ENCODE data around the gene VEZF1.

Gene VEZF1

DNA sequence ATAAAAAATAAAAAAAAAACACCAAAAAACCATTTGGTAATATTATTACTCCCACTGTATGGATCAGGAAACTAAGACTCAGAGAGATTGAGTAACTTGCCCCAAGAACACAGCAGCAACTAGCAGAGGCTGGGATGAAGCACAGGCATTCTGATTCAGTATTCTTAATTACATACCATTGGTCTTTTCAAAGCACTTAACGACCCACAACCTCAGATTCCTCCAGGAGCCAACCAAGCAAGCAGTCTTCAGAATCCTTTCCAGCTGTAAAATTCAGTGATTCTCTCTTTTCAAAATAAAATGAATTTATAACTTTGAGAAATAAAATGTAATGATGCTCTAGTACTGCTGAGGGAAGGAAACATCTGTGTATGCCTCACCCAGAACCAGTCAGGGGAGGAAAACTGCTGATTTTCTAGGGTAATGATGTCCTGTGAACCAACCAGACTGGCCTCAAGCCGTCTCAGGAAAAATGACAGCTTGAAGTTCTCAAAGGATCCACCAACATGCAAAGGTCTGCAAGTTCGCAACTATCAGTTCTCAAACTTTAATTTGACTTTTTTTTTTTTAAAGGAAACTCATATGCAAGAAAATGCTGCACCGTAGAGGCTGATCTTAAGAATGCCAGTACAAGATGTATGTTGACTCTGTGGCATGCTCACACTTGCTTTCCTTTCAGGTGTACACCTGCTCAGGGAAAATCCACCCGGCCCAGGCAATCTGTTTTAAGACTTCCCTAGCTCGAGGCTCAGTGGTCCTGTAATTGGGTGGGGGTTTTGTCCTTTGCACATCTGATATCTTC lies 41.9 kb downstream of the VEZF1 start:
- in situ Hi-C loops (cut with MboI; ENCODE audit: low pct_unique_long_range_greater_than_20kb, low sequenced_read_pairs, unreplicated experiment) = no loop called here
- TF ChIP-seq, protein P1, sequence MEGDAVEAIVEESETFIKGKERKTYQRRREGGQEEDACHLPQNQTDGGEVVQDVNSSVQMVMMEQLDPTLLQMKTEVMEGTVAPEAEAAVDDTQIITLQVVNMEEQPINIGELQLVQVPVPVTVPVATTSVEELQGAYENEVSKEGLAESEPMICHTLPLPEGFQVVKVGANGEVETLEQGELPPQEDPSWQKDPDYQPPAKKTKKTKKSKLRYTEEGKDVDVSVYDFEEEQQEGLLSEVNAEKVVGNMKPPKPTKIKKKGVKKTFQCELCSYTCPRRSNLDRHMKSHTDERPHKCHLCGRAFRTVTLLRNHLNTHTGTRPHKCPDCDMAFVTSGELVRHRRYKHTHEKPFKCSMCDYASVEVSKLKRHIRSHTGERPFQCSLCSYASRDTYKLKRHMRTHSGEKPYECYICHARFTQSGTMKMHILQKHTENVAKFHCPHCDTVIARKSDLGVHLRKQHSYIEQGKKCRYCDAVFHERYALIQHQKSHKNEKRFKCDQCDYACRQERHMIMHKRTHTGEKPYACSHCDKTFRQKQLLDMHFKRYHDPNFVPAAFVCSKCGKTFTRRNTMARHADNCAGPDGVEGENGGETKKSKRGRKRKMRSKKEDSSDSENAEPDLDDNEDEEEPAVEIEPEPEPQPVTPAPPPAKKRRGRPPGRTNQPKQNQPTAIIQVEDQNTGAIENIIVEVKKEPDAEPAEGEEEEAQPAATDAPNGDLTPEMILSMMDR (IDR thresholded peaks at IDR 0.05; ENCODE audit: extremely low read depth, insufficient read depth, missing control alignments) = no peak
- no peak for DNase-seq (ENCODE audit: low spot score)

DNA sequence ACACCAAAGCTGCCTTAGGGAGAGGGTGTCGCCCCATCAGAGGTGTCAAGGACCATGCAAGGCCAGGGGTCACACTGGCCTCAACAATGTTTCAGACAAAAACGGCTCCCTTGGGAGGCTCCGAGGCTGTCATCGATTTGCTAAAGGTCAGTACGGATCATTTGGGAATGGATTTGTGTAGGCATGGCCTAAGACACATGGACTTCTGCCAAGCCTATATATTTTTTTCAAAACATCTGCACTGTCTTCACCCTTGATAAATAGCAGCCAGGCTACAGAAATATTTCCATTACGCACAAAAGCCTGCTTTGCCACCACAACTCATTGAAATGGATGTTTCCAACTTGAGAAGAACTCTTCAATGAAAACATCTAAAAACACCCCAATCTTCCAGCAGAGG lies 43.1 kb downstream of the VEZF1 start:
- in situ Hi-C loops (cut with MboI; ENCODE audit: low pct_unique_long_range_greater_than_20kb, low sequenced_read_pairs, unreplicated experiment) = no loop called here
- TF ChIP-seq, protein P1 (IDR thresholded peaks at IDR 0.05; ENCODE audit: extremely low read depth, insufficient read depth, missing control alignments) = no peak
- DNase-seq (ENCODE audit: low spot score) = no peak

DNA sequence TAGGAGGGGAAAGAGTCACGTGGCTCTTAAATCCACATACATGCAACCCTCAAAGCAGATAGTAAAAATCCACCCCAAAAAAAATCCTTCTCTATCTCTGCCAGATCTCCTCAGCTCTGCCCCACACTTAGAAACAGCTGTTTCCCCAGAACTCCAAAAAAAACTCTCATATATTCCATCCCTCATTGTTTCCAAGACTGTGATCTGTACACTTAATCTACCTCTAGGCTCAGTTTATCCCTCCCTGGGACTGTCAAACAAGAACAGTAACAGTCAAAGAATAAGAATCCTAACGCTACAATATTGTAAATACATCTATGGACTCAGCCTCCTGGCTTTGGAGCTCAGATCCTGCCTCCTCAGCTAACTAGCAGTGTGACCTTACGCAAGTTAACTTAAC lies 44.4 kb downstream of the VEZF1 start:
- no peak for DNase-seq (ENCODE audit: low spot score)
- in situ Hi-C loops (cut with MboI; ENCODE audit: low pct_unique_long_range_greater_than_20kb, low sequenced_read_pairs, unreplicated experiment) = no loop called here
- TF ChIP-seq, protein P1 (IDR thresholded peaks at IDR 0.05; ENCODE audit: extremely low read depth, insufficient read depth, missing control alignments) = no peak

DNA sequence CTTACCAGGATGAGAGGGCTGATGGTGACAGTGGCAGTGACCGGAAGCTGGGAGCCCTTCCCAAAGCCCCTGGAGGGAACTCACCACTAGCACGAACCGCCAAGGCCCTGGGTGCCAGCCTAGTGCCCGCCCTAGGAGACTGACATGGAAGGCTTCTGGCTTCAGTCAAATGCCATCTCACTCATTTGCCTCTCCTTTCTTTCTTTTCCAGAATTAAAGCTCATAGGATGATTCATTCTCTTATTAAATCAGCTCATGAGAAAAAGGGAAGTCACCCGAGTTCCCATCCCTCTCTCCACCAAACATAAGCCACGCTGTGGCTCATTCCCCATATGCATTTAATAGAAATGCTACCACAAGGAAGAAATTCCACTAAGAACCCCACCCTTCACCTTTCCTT lies 44.9 kb downstream of the VEZF1 start:
- in situ Hi-C loops (cut with MboI; ENCODE audit: low pct_unique_long_range_greater_than_20kb, low sequenced_read_pairs, unreplicated experiment) = no loop called here
- TF ChIP-seq, protein P1 (IDR thresholded peaks at IDR 0.05; ENCODE audit: extremely low read depth, insufficient read depth, missing control alignments) = no peak
- no peak for DNase-seq (ENCODE audit: low spot score)

DNA sequence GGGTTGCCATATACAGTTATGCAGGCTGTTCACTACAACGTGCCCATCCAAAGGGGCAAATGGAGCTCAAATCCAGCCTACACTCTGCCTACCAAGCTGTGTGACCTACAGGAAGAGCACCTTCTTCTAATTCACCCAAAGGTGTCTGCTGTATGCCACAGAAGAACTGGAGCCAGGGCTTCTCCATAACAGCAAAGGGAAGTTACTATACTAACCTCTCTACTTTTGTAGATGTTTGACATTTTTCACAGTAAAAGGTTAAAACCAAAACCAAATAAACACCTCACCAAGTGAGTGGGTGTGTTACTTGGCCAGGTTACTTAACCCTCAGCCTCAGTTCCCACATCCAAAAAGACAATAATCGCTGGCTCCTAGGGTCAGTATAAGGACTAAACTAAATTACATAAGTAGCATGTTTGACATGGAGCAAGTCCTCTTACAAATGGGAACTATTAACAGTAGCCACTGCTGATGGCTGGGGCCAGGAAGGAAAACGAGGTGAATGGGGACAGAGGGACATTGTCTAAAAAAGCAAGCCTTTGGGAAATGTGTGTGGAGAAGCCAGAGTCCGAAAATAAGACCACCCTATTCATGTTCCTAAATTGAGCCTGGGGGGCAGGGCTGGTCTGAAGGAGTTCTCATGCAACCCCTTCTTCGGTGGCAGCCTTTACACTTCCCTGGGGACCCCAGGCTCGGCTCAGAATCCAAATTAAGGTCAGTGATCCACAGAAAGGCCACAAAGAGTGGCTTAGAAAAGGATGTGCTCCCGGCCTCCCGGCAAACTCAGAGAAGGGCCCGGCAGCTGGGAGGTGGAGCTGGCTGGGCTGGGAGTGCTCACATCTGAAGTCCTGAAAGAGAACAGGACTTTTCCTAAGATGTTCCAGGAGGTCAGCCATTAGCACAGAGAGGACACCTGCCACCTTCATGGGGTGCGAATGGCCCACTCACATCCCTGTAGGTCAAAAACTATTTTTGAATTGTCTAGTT lies 46.4 kb downstream of the VEZF1 start:
- TF ChIP-seq, protein P1 (IDR thresholded peaks at IDR 0.05; ENCODE audit: extremely low read depth, insufficient read depth, missing control alignments) = no peak
- no peak for DNase-seq (ENCODE audit: low spot score)
- in situ Hi-C loops (cut with MboI; ENCODE audit: low pct_unique_long_range_greater_than_20kb, low sequenced_read_pairs, unreplicated experiment) = no loop called here

DNA sequence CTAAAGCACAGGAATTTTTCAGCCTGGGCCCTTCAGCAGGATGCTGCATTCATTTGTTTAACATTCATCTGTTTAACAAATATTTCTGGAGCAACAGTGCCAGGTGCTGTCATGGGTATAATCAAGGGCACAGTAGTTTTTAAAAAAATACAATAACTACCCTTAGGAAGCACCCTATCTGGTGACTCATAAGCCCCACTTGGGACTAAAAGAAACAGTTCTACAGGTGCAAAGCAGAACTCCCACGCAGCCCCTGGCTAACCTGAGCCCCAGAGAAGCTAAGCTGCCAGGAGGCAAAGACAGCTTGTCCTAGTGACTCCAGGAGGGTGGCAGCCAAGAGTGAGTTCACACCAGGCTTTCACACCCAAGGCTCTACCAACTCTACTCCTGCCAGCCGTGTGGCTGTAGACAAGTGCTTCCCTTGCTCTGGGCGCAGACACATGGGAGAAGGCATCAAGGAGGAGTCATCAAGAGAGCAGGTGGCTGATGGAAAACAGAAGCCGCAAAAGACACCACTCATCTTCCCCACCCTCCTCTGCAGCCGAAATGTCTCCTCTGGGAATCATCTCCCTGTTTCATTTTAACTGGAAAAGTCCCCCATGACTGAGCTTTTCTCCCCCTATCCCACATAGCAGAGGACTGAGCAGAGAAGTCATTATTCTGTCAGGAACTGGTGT lies 47.3 kb downstream of the VEZF1 start:
- TF ChIP-seq, protein P1 (IDR thresholded peaks at IDR 0.05; ENCODE audit: extremely low read depth, insufficient read depth, missing control alignments) = no peak
- no peak for DNase-seq (ENCODE audit: low spot score)
- in situ Hi-C loops (cut with MboI; ENCODE audit: low pct_unique_long_range_greater_than_20kb, low sequenced_read_pairs, unreplicated experiment) = no loop called here
